Prostate gland (tissue), 2 donors: Measurements from ENCODE around the gene RNF183.

ENCODE experiments used
- CTCF ChIP-seq, 4 experiments: fragments of 200-600 bp in 2 of 4; fragments of 450-650 bp in 2 of 4; sonication (generic) in 2 of 4; IDR thresholded peaks; 1 replicate in 3 of 4; 2 replicates in 1 of 4; pipeline ENCODE4 v1.5.1; 2016 to 2019; ENCODE audit warnings: antibody characterized with exemption in 4 of 4, mild to moderate bottlenecking in 2 of 4, moderate library complexity in 2 of 4
- POLR2A ChIP-seq: fragments of 450-650 bp; IDR thresholded peaks from one replicate; pipeline ENCODE4 v1.6.1; 2016; ENCODE audit warnings: antibody characterized with exemption, mild to moderate bottlenecking

DNA sequence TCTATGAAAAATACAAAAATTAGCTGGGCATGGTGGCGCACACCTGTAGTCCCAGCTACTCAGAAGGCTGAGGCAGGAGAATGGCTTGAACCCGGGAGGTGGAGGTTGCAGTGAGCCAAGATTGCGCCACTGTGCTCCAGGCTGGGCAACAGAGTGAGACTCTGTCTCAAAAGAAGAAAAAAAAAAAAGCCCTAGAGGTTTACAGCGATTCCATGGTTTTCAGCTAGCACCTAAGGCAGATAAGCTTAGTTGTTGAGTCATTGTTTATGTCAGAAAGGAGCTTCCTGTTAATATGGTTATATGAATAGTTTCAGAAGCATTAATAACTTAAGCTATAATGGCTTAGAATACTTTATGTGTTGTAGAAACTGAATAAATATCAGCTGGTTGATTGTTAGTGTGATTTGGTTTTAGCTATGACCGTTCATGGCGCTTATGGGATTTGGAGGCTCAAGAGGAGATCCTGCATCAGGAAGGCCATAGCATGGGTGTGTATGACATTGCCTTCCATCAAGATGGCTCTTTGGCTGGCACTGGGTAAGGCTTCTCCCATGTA is 13.0 kb downstream of the RNF183 start:
- TF ChIP-seq CTCF (IDR thresholded peaks at IDR 0.05) (no peak), POLR2A (no peak)
